HG03439 (cell line): ENCODE results near the gene NPAS3.

Experiments used
- ATAC-seq: cut with Tn5 transposase; IDR thresholded peaks from one replicate; pipeline ENCODE4 v1.9.1; 2021; ENCODE audit warnings: mild to moderate bottlenecking, moderate library complexity; ENCODE audit not compliant: unreplicated experiment

Gene NPAS3

GRCh38 chr14:33691907-33692306 is 753.2 kb downstream of the NPAS3 start:
- no peak for ATAC-seq

- ATAC-seq, result no peak
Measured at GRCh38 chr14:33692762-33693161, 754.1 kb downstream of the NPAS3 start.

GRCh38 chr14:33693237-33693636 is 754.6 kb downstream of the NPAS3 start:
- no peak for ATAC-seq

GRCh38 chr14:33696165-33696564 is 757.5 kb downstream of the NPAS3 start:
- ATAC-seq, result no peak

GRCh38 chr14:33699300-33699983 is 760.8 kb downstream of the NPAS3 start:
- no peak for ATAC-seq

GRCh38 chr14:33700052-33700451 is 761.4 kb downstream of the NPAS3 start:
- ATAC-seq, result no peak

- ATAC-seq, result no peak
Measured at GRCh38 chr14:33702293-33702692, 763.6 kb downstream of the NPAS3 start.

- no peak for ATAC-seq
Measured at GRCh38 chr14:33704481-33704880, 765.8 kb downstream of the NPAS3 start.

GRCh38 chr14:33705490-33705889 is 766.8 kb downstream of the NPAS3 start:
- no peak for ATAC-seq

- no peak for ATAC-seq
Measured at GRCh38 chr14:33707716-33708115, 769.0 kb downstream of the NPAS3 start.

- no peak for ATAC-seq
Measured at GRCh38 chr14:33709283-33709682, 770.6 kb downstream of the NPAS3 start.

GRCh38 chr14:33709711-33710110 is 771.0 kb downstream of the NPAS3 start:
- no peak for ATAC-seq

GRCh38 chr14:33710273-33710672 is 771.6 kb downstream of the NPAS3 start:
- no peak for ATAC-seq

- no peak for ATAC-seq
Measured at GRCh38 chr14:33711194-33711593, 772.5 kb downstream of the NPAS3 start.

- no peak for ATAC-seq
Measured at GRCh38 chr14:33711811-33712216, 773.1 kb downstream of the NPAS3 start.

- ATAC-seq, result no peak
Measured at GRCh38 chr14:33714527-33715226, 776.0 kb downstream of the NPAS3 start.

- no peak for ATAC-seq
Measured at GRCh38 chr14:33715227-33715528, 776.5 kb downstream of the NPAS3 start.

GRCh38 chr14:33716921-33717320 is 778.2 kb downstream of the NPAS3 start:
- ATAC-seq, result no peak

- ATAC-seq, result no peak
Measured at GRCh38 chr14:33717866-33718265, 779.2 kb downstream of the NPAS3 start.

GRCh38 chr14:33720284-33720787 is 781.7 kb downstream of the NPAS3 start:
- ATAC-seq, result no peak

- ATAC-seq, result no peak
Measured at GRCh38 chr14:33726685-33727084, 788.0 kb downstream of the NPAS3 start.

GRCh38 chr14:33727606-33728005 is 788.9 kb downstream of the NPAS3 start:
- no peak for ATAC-seq
